Neural cell (in vitro differentiated cells): ENCODE results near the gene RAB17.

Experiments used
- EP300 ChIP-seq: fragments of 450-650 bp; conservative IDR thresholded peaks from 2 replicates; pipeline ENCODE4 v1.6.1; 2014; ENCODE audit warnings: antibody characterized with exemption, mild to moderate bottlenecking, moderate library complexity; ENCODE audit not compliant: poor library complexity, severe bottlenecking
- EZH2 ChIP-seq: fragments of 200-600, 300-800 bp; shearing (Covaris generic), sonication (generic); IDR thresholded peaks from 2 replicates; pipeline ENCODE4 v1.6.1; 2014; ENCODE audit warnings: antibody characterized with exemption, low read length, borderline replicate concordance, mild to moderate bottlenecking; ENCODE audit not compliant: insufficient read depth, poor library complexity, severe bottlenecking
- RAD21 ChIP-seq: fragments of 450-650 bp; conservative IDR thresholded peaks from 2 replicates; pipeline ENCODE4 v1.6.1; 2014; ENCODE audit warnings: antibody characterized with exemption, mild to moderate bottlenecking, moderate library complexity
- REST ChIP-seq: IDR thresholded peaks from 2 replicates; pipeline ENCODE4 v1.6.1; 2012; ENCODE audit warnings: borderline replicate concordance
- SMC3 ChIP-seq: fragments of 450-650 bp; conservative IDR thresholded peaks from 2 replicates; pipeline ENCODE4 v1.6.1; 2014; ENCODE audit warnings: antibody characterized with exemption, mild to moderate bottlenecking, moderate library complexity; ENCODE audit not compliant: poor library complexity
- TAF1 ChIP-seq: IDR thresholded peaks from 2 replicates; pipeline ENCODE4 v1.6.1; 2012; ENCODE audit warnings: low read depth
- TF ChIP-seq, protein P1 (sequence below): fragments of 450-650 bp; IDR thresholded peaks from 2 replicates; pipeline ENCODE4 v1.5.1; 2014; ENCODE audit warnings: antibody characterized with exemption, mild to moderate bottlenecking, moderate library complexity; ENCODE audit not compliant: poor library complexity, severe bottlenecking

DNA sequence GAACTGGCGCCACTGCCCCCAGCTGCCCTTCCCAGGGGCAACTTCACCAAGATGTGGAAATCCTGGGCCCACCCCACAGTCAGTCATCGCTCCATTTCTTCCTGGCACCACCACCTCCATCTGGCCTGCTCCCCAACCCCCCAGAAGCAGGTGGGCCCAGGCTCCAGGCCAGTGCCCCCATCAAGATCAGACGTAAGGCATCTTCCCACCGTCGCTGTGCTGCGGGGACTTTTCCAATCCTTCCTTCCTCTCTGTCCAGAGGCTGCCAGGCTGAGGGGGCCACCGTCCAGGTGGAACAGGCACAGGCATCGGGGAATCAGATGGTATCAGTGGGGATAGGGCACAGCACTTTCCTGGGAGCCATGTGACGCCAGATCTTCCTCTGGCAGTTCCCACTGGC lies 16.1 kb downstream of the RAB17 start:
- TF ChIP-seq, protein P1, sequence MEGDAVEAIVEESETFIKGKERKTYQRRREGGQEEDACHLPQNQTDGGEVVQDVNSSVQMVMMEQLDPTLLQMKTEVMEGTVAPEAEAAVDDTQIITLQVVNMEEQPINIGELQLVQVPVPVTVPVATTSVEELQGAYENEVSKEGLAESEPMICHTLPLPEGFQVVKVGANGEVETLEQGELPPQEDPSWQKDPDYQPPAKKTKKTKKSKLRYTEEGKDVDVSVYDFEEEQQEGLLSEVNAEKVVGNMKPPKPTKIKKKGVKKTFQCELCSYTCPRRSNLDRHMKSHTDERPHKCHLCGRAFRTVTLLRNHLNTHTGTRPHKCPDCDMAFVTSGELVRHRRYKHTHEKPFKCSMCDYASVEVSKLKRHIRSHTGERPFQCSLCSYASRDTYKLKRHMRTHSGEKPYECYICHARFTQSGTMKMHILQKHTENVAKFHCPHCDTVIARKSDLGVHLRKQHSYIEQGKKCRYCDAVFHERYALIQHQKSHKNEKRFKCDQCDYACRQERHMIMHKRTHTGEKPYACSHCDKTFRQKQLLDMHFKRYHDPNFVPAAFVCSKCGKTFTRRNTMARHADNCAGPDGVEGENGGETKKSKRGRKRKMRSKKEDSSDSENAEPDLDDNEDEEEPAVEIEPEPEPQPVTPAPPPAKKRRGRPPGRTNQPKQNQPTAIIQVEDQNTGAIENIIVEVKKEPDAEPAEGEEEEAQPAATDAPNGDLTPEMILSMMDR: no peak
- TF ChIP-seq RAD21: no peak
- no peak for TF ChIP-seq EP300
- no peak for TF ChIP-seq SMC3
- TF ChIP-seq TAF1: no peak
- no peak for TF ChIP-seq EZH2
- TF ChIP-seq REST: no peak
